ENCODE data around the gene RNF8.

The RNF8 gene

GRCh38 chr6:37362101-37362828 lies 8.5 kb downstream of the RNF8 start:
- DNase-seq, result no peak

- peak; percentile 39 for DNase-seq
Observed at GRCh38 chr6:37365791-37366190, 12.0 kb downstream of the RNF8 start.

- DNase-seq, result no peak
Observed at GRCh38 chr6:37366910-37367309, 13.1 kb downstream of the RNF8 start.

GRCh38 chr6:37368961-37369320 lies 15.2 kb downstream of the RNF8 start:
- DNase-seq, result no peak

GRCh38 chr6:37369321-37370201 lies 15.8 kb downstream of the RNF8 start:
- peak; percentile 80 for DNase-seq

- DNase-seq, result no peak
Observed at GRCh38 chr6:37371154-37372083, 17.6 kb downstream of the RNF8 start.

GRCh38 chr6:37372116-37372515 lies 18.3 kb downstream of the RNF8 start:
- DNase-seq, result peak; percentile 27

- peak; percentile 26 for DNase-seq
Observed at GRCh38 chr6:37373822-37374471, 20.2 kb downstream of the RNF8 start.

GRCh38 chr6:37375376-37375775 lies 21.6 kb downstream of the RNF8 start:
- DNase-seq, result no peak

GRCh38 chr6:37376078-37376743 lies 22.4 kb downstream of the RNF8 start:
- no peak for DNase-seq

- DNase-seq, result peak; percentile 43
Observed at GRCh38 chr6:37381579-37381978, 27.8 kb downstream of the RNF8 start.

GRCh38 chr6:37382994-37383765 lies 29.4 kb downstream of the RNF8 start:
- no peak for DNase-seq

- DNase-seq, result no peak
Observed at GRCh38 chr6:37388578-37388977, 34.8 kb downstream of the RNF8 start.

GRCh38 chr6:37389857-37390256 lies 36.1 kb downstream of the RNF8 start:
- DNase-seq, result no peak

- DNase-seq, result no peak
Observed at GRCh38 chr6:37391120-37391519, 37.3 kb downstream of the RNF8 start.

- DNase-seq, result no peak
Observed at GRCh38 chr6:37392821-37393220, 39.0 kb downstream of the RNF8 start.

- DNase-seq, result no peak
Observed at GRCh38 chr6:37393381-37393929, 39.7 kb downstream of the RNF8 start.

GRCh38 chr6:37396571-37397180 lies 42.9 kb downstream of the RNF8 start:
- peak; percentile 76 for DNase-seq

GRCh38 chr6:37399131-37399530 lies 45.3 kb downstream of the RNF8 start:
- no peak for DNase-seq

All from fibroblast of skin of back (primary cell).